Smooth muscle cell (in vitro differentiated cells): ENCODE data around the gene CEP63. TPM values are rescaled to one million over a fixed set of nuclear protein-coding genes. Genes with fewer than 3 reads are reported as not detected.

Experiments used
- DNase-seq: peaks from one replicate; lab custom pipeline; 2025; ENCODE audit not compliant: unreplicated experiment; lab: John Stamatoyannopoulos, UW
- H2AFZ ChIP-seq: fragments of 200-600 bp; sonication (generic); 2 replicates; pipeline ENCODE4 v1.6.0; 2016; ENCODE audit warnings: antibody characterized with exemption, low read depth, mild to moderate bottlenecking
- H3F3A ChIP-seq: fragments of 200-600 bp; sonication (generic); 2 replicates; pipeline ENCODE4 v1.6.0; 2017; ENCODE audit warnings: antibody characterized with exemption, low read depth
- H3K27ac ChIP-seq: fragments of 200-600 bp; sonication (generic); 2 replicates; pipeline ENCODE4 v1.5.1; 2016; ENCODE audit warnings: low read depth, mild to moderate bottlenecking
- H3K27me3 ChIP-seq: fragments of 200-600 bp; sonication (generic); 2 replicates; pipeline ENCODE4 v1.6.1; 2016; ENCODE audit warnings: low read depth, mild to moderate bottlenecking
- H3K36me3 ChIP-seq: fragments of 200-600 bp; sonication (generic); 2 replicates; pipeline ENCODE4 v1.5.1; 2016; ENCODE audit warnings: low read depth
- H3K4me1 ChIP-seq: fragments of 200-600 bp; sonication (generic); 2 replicates; pipeline ENCODE4 v1.5.1; 2016; ENCODE audit warnings: low read depth
- H3K4me2 ChIP-seq: fragments of 200-600 bp; sonication (generic); 2 replicates; pipeline ENCODE4 v1.6.0; 2016; ENCODE audit warnings: mild to moderate bottlenecking
- H3K4me3 ChIP-seq: fragments of 200-600 bp; sonication (generic); 2 replicates; pipeline ENCODE4 v1.5.1; 2016; ENCODE audit warnings: mild to moderate bottlenecking
- H3K79me2 ChIP-seq: fragments of 200-600 bp; sonication (generic); 2 replicates; pipeline ENCODE4 v1.6.0; 2016; ENCODE audit warnings: low read depth, mild to moderate bottlenecking
- H3K9ac ChIP-seq: fragments of 200-600 bp; sonication (generic); 2 replicates; pipeline ENCODE4 v1.6.0; 2016; ENCODE audit warnings: low read depth
- H3K9me3 ChIP-seq: fragments of 200-600 bp; sonication (generic); replicated peaks from 2 replicates; pipeline ENCODE4 v1.5.1; 2016; ENCODE audit warnings: low read depth
- H4K20me1 ChIP-seq: fragments of 200-600 bp; sonication (generic); 2 replicates; pipeline ENCODE4 v1.6.0; 2016; ENCODE audit warnings: low read depth
- CTCF ChIP-seq: fragments of 200-600 bp; sonication (generic); IDR thresholded peaks from 2 replicates; pipeline ENCODE4 v1.5.1; 2017; ENCODE audit warnings: borderline replicate concordance, mild to moderate bottlenecking, antibody characterized with exemption; ENCODE audit not compliant: insufficient read depth, poor library complexity, severe bottlenecking
- WGBS: methylation state at CpG from one replicate; pipeline ENCODE4 v1.1.7; 2016; ENCODE audit warnings: low lambda C conversion rate; 5-methylcytosine and 5-hydroxymethylcytosine counted together
- polyA plus RNA-seq: library from polyadenylated mRNA; unstranded; fragments of >200 nt; fragmentation: Nextera tagmentation; extraction: Ambion mirVana; gene quantifications from 2 replicates; pipeline ENCODE4 v1.2.1, GENCODE V29; 2016
- total RNA-seq: library from RNA; depleted of rRNA; stranded (reverse); fragments of >200 nt; gene quantifications from 2 replicates; pipeline ENCODE4 v1.2.3, GENCODE V29; 2014

CEP63 gene
- total and polyA plus RNA-seq, 2 experiments from 2014 or later, result 16.9 to 24.5 TPM

GRCh38 chr3:134623615-134624245, 137.9 kb downstream of the CEP63 start:
- Histone ChIP-seq H3K27me3 (no peaks in the 10 kb centered on the region), H2AFZ (no peak overlapping the region), H3F3A (no peaks in the 10 kb centered on the region), H3K36me3 (no peaks in the 10 kb centered on the region), H3K27ac (no peak overlapping the region), H3K79me2 (no peaks in the 10 kb centered on the region), H3K4me2 (no peak overlapping the region), H3K4me1 (no peaks in the 10 kb centered on the region), H4K20me1 (no peaks in the 10 kb centered on the region), H3K9ac (no peak overlapping the region), H3K4me3 (no peak overlapping the region), H3K9me3 (no peaks in the 10 kb centered on the region)
- no peak for TF ChIP-seq CTCF
- no peak for DNase-seq
- 92% methylated on average over 7 of the region's 7 CpGs for WGBS

Other genes with a start within 250 kb of the CEP63 start
- gene RYK, start 235.2 kb upstream of the CEP63 start, total RNA-seq, result 65.0 and 77.9 TPM in 2 replicates
- 32.6 and 35.8 TPM in 2 replicates for gene RYK, start 235.2 kb upstream of the CEP63 start, polyA plus RNA-seq
- 103 and 114 TPM in 2 replicates for gene AMOTL2, start 111.6 kb upstream of the CEP63 start, total RNA-seq
- 92.1 and 109 TPM in 2 replicates for gene AMOTL2, start 111.6 kb upstream of the CEP63 start, polyA plus RNA-seq
- 115 and 119 TPM in 2 replicates for gene ANAPC13, start 72 bp upstream of the CEP63 start, total RNA-seq
- gene ANAPC13, start 72 bp upstream of the CEP63 start, polyA plus RNA-seq, result 93.8 and 114 TPM in 2 replicates
- 0.09 TPM in 2 replicates for gene KY, start 165.0 kb downstream of the CEP63 start, total RNA-seq
- 0.07 and 0.08 TPM in 2 replicates for gene KY, start 165.0 kb downstream of the CEP63 start, polyA plus RNA-seq